GM12891 (cell line): ENCODE results near the gene UBASH3B.

Source experiments
- POLR2A ChIP-seq: IDR thresholded peaks from 2 replicates; pipeline ENCODE4 v1.6.1; 2011; ENCODE audit warnings: low read depth, low read length, control low read depth
- SPI1 ChIP-seq: IDR thresholded peaks from 2 replicates; pipeline ENCODE4 v1.6.1; 2011; ENCODE audit warnings: low read depth, low read length, control low read depth
- TAF1 ChIP-seq: IDR thresholded peaks from 2 replicates; pipeline ENCODE4 v1.6.1; 2011; ENCODE audit warnings: low read depth, low read length, control low read depth

GRCh38 chr11:122775675-122776271 is 120.3 kb downstream of the UBASH3B start:
- no peak for TF ChIP-seq TAF1
- no peak for TF ChIP-seq POLR2A
- TF ChIP-seq SPI1 = no peak
